ENCODE data around the gene PLA2G1B.

DNA sequence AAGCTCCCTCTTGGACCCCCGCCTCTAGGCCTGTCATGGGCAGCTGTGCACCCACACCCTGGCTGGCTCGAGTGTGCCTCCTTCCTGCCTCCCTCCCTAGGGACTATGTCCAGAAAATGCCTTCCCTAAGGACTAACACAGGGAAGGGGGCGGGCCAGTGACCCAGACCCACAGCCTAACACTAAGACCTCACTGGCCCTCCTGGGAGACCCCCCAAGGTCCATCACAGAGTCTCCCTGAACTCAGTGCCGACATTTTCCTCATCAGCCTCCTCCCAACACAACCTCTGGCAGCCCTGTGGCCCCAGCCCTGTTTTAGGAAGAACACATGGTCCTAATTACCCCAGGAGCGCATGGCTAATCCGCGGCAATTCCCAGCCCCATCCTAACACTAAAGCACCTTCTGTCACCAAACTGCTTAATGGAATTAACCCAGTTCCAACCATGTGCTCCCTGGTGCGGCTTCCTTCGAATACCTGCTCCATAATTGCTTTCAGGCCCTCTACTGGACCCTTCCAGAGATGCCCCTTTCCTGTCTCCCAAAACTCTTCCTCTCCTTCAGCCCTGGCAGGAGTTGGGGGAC lies 35.8 kb upstream of the PLA2G1B start:
- TF ChIP-seq, protein P1, sequence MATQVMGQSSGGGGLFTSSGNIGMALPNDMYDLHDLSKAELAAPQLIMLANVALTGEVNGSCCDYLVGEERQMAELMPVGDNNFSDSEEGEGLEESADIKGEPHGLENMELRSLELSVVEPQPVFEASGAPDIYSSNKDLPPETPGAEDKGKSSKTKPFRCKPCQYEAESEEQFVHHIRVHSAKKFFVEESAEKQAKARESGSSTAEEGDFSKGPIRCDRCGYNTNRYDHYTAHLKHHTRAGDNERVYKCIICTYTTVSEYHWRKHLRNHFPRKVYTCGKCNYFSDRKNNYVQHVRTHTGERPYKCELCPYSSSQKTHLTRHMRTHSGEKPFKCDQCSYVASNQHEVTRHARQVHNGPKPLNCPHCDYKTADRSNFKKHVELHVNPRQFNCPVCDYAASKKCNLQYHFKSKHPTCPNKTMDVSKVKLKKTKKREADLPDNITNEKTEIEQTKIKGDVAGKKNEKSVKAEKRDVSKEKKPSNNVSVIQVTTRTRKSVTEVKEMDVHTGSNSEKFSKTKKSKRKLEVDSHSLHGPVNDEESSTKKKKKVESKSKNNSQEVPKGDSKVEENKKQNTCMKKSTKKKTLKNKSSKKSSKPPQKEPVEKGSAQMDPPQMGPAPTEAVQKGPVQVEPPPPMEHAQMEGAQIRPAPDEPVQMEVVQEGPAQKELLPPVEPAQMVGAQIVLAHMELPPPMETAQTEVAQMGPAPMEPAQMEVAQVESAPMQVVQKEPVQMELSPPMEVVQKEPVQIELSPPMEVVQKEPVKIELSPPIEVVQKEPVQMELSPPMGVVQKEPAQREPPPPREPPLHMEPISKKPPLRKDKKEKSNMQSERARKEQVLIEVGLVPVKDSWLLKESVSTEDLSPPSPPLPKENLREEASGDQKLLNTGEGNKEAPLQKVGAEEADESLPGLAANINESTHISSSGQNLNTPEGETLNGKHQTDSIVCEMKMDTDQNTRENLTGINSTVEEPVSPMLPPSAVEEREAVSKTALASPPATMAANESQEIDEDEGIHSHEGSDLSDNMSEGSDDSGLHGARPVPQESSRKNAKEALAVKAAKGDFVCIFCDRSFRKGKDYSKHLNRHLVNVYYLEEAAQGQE (IDR thresholded peaks at IDR 0.05; ENCODE audit: insufficient read depth in 1 of 2, low read depth in 2 of 2, low read length in 2 of 2), result no peak
- TF ChIP-seq POLR2AphosphoS5 (IDR thresholded peaks at IDR 0.05; ENCODE audit: low read depth, low read length), result no peak
